WI38 (cell line): Measurements from ENCODE around the gene SLC39A11.

Source experiments
- H3K4me3 ChIP-seq: 2 replicates; pipeline ENCODE4 v1.5.1; 2011; ENCODE audit warnings: low read depth, mild to moderate bottlenecking, control low read depth, low read length
- TF ChIP-seq, protein P1 (sequence below): IDR thresholded peaks from 2 replicates; pipeline ENCODE4 v1.5.1; 2012; ENCODE audit warnings: low read depth, mild to moderate bottlenecking, control low read depth, low read length

SLC39A11 gene

DNA sequence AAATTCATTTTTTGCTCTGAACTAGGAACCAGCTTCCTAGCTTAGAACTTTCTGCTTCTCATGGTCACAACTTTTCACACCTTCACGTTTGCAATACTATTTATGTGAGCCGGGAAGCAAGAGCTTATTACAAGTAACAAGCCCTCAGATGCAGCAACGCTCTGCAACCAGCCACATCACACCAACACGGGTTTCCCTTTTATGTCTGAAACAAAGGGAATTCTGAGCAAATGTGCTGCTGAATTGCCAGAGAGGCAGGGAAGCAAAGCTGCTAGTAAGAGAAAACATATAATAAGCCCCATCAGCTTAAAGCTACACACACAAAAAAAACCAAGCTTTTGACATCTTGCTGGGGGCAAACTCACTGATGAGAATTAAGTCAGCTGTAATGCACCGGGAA is 122.2 kb downstream of the SLC39A11 start:
- no peak overlapping the region for H3K4me3 ChIP-seq
- TF ChIP-seq, protein P1, sequence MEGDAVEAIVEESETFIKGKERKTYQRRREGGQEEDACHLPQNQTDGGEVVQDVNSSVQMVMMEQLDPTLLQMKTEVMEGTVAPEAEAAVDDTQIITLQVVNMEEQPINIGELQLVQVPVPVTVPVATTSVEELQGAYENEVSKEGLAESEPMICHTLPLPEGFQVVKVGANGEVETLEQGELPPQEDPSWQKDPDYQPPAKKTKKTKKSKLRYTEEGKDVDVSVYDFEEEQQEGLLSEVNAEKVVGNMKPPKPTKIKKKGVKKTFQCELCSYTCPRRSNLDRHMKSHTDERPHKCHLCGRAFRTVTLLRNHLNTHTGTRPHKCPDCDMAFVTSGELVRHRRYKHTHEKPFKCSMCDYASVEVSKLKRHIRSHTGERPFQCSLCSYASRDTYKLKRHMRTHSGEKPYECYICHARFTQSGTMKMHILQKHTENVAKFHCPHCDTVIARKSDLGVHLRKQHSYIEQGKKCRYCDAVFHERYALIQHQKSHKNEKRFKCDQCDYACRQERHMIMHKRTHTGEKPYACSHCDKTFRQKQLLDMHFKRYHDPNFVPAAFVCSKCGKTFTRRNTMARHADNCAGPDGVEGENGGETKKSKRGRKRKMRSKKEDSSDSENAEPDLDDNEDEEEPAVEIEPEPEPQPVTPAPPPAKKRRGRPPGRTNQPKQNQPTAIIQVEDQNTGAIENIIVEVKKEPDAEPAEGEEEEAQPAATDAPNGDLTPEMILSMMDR, result no peak

DNA sequence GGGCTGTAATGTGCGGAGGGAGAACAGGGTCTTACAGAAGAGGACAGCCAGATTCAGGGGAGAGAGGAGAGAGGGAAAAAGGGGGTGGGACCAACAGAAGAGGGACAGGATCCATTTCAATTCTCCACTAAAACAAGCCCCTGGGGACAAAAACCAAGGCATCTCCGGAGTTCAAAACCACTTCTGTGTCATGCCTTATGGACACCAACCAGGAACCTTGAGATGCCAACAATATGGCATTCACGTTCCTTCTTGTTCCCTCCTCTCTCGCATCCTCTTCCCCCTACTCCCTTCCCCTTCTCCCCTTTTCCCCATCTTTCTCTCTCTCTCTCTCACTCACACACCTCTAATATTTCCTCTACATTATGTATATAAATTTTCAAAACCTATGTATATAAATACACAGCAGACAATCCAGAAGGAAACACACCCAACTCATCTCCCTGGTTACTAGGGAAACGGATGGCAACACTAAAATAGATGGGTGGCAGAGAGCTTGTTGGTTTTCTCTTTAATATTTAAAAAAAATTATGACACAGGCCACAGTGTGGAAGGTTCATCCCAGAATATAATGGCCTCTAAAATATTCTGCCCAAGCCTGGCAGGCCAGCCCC is 123.1 kb downstream of the SLC39A11 start:
- TF ChIP-seq, protein P1, result no peak
- no peak overlapping the region for H3K4me3 ChIP-seq

DNA sequence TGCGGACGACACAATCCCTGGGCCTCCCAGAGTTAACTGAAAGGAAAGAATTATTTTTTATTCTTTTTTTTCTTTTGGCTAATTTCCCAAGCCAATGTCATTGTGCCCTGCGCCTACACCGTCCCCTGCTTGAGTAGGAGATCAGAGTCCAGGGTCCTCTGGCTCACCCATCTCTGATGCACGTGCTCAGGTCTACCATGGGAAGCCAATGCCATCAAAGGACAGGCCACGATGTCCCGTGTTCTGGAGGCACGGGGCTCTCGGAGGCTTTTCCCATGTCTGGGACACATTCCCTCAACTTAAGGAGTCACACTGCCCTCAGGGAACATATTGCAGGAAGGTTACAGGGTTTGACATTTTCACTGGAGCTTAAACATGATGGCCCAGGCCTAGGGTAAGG is 123.7 kb downstream of the SLC39A11 start:
- TF ChIP-seq, protein P1, result no peak

DNA sequence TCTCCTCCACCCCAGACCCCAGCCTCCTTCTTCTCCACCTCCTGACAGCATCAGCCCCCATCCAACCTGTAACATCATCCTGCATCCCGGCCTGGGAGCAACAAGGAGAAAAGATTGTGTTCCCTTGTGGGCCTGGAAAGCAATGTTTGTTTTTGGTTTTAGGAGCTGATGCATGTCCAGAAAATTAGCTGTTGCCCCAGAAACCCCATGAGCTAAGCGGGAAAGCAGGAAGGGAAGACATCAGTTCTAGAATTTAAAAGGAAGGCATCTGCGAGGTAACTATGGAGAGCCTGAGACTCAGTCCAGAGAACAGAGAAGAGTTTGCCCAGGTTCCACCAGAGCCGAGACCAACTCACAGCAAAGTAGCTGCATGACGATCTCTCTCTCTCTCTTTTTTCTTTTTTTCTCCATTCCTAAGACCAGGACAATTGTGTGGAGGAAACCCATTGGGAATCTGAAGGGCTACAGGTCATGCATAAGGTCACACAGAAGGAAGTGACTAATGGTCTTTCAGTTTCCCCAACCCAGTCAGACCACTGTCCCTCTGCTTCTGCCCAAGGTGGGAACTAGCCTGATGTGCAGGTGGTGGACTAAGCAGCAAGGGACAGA is 124.4 kb downstream of the SLC39A11 start:
- TF ChIP-seq, protein P1, result no peak
- no peak overlapping the region for H3K4me3 ChIP-seq

More for the DNA sequence above, 123.7 kb downstream of the SLC39A11 start:
- no peak overlapping the region for H3K4me3 ChIP-seq

DNA sequence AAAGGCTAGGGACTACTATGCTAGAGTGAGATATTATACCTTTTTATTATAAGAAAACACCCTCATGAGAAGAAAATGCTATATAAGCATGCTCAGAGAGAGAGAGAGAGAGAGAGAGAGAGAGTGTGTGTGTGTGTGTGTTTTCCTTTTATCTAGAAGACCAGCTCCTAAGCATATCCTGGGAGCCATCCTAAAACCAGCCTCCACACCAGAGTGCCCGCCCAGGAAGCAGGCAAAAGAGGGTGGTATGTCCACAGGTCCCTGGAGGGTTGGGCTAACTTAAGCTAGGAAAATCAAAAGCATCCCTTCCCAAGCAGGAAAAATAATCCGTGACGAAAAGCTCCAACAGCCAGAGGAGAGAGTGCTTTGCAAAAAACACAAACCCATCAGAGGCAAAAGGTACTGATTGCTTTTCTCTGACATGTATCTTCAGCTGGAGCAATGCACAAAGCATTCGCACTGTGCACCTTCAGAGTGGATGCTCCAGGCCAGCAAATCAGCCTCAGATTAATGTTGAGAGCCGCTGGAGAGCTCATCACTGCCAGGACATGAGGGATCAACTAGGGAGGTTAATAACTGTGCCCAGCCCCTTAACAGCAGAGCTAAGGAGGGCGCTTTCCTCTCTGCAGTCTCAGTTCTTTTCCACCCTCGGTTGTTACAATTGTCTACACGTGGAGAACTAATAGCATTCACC is 125.1 kb downstream of the SLC39A11 start:
- H3K4me3 ChIP-seq, result no peak overlapping the region
- TF ChIP-seq, protein P1, result no peak

DNA sequence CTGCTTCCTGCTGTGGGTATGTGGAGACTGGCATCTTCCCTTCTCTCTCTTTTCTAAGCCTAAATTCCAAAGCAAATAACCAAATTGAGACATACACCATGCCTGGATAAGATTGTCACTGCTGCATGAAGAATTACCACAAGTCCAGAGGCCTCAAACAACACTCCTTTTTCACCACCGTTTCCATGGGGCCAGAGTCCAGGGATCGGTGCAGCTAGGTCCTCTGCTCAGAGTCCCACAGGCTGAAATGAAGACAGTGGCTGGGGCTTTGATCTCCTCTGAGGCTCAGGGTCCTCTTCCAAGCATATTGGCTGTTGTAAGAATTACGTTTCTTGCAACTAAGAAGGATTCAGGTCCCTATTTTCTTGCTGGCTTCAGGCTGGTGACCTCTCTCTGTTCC is 130.4 kb downstream of the SLC39A11 start:
- TF ChIP-seq, protein P1, result no peak
- H3K4me3 ChIP-seq, result no peak overlapping the region
